ENCODE data around the gene BEGAIN.

BEGAIN gene

DNA sequence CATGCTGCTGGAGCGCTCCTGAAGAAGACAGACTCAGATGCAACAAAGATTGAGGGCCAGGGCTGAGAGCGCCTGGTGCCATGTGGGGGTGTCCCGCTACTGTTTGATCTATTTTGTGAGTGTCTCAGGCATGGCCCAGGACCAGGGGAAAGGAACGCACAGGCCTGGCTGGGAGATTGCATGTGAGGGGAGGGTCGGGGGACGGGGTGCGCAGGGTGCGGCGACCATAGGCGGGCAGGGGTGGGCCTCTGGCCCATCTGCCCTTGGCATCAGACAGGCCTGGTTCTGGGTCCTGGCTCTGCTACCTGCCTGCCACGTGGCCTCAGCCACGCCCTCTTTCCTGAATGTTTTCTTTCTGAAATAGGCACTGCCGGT is 47.5 kb downstream of the BEGAIN start:
- DNase-seq (ENCODE audit: insufficient read length, low spot score) (no peak), FAIRE-seq (no peak)

DNA sequence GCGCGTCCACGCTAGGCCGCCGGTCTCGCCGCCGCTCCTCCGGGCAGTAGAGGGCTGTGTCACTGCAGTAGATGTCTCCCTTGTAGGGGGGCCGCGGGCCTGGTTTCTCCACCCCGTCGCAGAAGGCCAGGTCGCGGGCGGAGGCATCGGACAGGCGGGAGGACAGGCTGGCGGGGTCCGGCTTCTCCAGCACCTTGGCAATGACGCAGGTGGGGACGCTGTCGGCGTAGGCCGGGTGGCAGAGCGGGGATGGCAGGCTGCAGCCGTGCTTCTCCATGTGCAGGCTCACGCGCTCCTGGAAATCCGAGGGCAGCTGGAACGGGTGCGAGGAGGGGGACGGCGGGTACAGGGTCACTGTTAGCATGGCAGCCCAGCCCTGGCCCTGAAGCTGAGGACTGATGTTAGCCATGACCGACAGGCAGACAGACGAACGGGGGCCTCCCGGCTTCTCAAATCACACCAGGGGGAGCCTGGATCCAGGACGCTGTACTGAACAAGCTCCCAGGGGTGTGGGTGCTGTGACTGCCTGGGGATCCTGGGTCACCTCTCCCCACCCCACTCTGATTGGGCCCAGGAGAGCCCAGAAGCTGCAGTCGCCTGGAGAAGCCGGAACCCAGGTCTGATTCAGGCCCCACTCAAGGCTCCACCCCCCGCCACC is 48.1 kb downstream of the BEGAIN start:
- DNase-seq (ENCODE audit: insufficient read length, low spot score) = no peak

DNA sequence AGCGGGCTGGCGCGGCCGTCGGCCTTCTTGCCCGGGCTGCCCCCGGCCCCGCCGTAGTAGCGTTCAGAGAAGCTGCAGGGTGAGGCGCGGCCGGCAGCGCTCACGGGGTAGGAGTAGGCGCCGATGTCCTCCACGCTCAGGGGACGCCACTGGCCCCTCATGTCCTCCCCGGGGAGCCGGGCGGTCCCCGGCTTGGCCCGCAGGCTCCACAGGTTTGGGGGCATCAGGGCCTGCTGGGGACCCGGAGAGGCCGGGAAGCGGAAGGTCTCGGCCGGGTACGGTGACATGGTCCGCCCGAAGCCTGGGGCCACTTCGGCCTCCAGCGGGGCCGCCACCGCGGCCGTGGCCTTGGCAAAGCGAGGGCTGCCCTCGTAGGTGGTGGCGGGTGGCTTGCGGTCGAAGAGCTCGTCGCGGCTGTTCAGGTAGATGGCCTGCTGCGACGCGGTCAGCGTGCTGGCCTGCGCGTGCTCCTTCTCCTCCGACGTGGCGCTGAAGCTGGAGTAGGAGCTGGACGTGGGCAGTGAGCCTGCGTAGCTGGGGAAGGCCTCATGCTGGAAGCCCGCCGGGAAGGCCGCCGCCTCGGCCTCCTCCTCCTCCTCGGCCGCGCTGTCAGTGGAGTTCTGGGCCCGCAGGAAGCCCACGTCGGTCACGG is 48.7 kb downstream of the BEGAIN start:
- no peak for DNase-seq (ENCODE audit: insufficient read length, low spot score)
- no peak for FAIRE-seq

More for the DNA sequence above, 48.1 kb downstream of the BEGAIN start:
- FAIRE-seq = no peak

DNA sequence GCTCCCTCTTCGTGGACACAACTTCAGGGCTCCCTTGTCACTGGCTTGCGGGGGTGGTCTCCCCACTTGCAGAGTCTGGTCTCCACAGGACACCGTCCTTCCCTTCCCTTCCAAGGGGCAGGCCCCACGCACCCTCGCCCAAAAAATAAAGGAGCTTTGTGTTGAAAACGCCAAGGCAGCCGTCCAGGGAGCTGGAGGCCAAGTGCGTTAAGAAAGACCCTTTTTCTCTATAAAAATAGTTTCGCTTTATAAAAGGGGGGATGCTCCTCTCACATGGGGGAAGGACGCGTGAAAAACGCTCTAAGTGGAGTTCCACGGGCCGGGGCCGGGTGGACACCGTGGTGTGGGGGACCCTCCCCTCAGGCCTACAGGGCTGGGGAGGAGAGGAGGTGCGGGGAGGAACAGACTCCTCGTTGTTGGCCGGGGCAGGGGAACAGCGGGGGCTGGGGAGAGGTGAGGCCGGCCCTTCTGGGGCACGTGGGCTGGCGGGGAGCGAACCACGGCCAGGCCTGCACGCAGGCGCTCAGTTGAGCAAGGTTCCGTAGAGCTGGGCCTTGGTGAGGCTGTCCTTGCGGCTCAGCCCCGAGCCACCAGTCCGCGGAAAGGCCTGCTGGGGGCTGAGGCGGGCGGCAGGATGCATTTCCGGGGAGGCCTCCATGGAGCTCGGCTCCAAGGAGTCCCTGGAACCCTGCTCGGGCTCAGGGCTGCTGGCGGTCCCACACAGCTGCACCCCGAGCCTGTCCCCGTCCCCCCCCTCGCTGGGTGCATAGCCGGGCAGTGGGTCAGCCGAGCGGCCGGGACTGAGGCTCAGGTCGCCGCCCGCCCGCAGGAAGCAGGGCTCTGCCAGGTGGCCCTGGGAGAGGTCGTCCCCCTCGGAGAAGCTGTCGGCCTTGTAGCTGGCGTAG is 49.5 kb downstream of the BEGAIN start:
- DNase-seq (ENCODE audit: insufficient read length, low spot score) (no peak), FAIRE-seq (no peak)

DNA sequence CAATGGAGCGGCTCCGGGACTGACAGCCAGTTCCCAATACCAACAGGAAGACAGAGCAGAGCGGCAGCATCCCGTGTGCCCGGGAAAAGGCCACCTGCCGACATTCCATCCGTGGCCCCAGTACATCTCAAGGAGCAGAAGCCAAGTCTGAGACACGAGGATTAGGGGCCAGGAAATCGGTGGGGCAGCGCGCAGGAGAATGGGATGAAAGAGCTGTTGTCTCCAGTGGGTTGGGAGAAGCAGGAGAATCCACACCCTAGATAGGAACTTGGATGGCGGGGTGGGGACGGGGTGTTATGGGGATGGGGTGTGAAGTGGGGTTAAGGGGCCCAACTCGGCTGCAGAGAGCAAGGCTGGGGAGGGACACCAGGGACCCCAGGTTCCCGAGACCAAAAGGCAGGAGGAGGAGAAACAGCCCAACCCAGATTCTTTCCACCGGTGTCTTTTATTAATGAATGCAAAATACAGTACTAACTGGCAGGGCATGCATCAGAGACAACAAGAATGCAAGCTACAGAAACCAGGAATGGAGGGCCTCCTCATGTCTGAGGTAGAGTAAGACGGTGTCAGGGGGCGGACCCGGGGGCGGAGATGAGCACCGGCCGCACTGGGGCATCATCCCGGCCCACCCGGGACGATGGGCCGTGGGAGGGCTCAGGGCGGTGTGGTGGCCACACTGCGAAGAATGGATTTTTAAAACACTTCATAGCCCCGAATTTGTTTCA is 50.3 kb downstream of the BEGAIN start:
- FAIRE-seq (no peak), DNase-seq (ENCODE audit: insufficient read length, low spot score) (no peak)

DNA sequence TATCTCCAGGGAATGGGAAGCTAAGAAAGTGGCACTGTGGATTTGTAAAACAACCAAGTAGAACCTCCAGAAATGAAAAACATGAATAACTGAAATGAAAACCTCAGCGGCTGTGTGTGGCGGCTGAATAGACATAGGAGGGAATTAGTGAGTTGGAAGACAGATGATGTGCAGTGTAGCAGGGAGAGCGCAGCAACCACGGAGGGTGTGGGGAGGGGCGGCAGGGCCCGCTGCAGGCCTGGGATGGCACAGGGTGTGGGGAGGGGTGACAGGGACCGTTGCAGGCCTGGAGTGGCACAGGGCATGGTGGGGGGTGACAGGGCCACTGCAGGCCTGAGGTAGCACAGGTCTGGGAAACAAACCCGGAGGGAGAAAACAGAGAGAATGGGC is 51.1 kb downstream of the BEGAIN start:
- FAIRE-seq (no peak), DNase-seq (ENCODE audit: insufficient read length, low spot score) (no peak)

DNA sequence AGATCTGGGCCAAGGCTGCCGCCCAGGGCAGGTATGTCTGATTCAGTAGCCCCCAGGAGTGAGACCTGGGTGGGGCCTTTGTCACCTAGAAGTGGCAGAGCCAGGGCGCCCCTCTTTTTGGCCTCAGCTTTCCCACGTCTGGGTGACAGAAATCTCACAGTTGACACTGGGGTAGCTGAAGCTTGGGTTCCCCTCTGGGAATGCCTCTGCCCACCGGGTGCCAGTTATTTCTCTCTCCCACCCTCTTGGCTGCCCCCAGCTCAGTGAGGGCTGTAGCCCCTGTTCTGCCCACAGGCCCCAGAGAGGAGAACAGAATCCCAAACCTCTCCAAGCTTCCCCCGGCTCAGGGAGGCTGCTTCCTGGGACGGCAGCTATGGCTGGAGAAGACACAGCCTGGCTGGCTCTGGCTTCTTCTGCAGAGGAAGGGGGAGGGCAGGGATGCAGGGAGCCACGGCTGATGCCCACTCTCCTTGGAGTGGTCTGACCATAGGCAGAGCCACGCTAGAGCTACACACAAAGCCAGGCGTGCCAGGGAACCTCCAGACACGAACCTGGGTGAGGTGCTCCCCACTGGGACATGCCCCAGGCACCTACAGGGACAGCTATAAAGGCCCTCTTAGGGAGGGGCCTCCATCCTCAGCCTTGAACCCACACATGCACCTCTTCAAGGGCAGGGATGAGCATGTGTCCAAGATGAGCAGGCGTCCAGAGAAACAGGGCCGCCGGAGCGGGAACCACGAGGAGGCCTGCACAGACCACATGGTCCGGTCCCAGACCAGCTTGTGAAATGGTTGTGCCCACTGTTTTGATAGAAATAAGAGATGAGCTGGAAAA is 51.7 kb downstream of the BEGAIN start:
- no peak for DNase-seq (ENCODE audit: insufficient read length, low spot score)
- no peak for FAIRE-seq

DNA sequence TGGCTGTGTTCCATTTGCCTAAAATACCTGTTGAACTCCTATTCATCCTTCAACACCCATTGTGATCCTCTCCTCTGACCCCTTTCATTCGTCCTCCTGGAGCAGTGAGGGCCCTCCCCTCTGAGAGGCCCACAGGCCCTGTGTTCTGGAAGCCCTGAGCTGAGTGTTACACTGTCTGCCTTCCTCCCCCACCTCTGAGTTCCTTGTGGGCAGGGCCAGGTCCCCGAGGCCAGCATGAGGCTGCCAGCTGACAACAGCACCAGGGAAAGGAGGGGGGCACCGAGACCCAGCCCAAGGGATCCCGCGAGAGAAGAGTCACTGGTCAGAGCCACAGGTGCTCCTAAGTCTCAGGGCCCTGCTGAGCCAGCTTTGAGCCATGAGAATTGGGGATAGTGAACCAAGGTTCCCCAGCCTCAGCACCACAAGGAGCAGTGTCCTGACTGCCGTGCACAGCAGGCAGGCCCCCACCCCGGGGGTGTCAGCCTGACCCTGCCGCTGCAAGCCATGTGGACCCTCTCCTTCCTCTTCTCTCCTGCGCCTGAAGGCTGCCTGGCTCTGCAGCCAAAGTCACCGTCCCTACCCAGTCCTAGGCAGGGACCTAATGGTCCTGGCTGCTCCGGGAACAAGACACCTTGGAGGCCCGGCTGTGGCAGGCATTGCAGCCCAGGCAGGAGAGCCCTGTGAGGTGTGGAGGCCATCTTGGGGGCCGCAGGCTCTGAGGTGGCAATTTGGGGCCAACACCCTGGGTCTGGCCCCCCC is 52.5 kb downstream of the BEGAIN start:
- DNase-seq (ENCODE audit: insufficient read length, low spot score) (no peak), FAIRE-seq (no peak)

DNA sequence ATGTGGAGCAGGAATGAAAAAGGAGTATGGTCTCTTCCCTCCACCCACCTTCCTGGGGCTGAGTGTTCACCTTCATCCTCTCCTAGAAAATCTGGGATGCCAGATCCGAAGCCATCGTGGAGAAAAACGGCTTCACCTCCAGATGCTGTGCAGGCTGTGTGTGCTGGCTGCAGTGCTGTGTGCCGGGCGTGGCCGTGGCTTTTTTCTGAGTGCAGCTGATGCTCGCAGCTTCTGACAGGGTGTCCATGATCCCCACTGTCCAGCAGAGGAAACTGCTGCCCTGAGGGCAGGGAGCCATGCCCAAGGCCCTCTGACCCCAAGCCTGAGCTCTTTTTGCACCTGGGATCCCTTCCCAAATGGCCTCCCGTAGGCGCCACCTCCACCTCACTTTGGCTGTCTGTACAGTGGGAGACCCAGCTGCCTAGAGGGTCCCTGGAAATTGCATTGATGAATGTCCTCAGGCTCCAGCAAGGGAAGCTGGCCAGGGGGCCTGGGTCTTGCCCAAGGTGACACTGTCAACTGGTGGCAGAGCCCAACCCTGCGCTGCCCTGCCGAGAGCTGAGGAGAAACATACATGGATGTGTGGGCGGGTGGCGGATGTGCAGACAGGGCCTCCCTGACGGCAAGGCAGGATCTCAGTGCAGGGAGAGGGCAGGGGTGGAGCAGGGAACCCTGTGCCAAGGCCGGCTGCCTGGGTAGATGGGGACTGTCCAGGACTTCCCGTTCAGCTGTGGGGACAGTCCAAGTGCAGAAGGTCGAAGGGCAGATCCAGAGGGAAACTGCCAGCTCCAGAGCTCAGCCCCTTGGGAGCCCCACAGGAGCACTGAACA is 53.3 kb downstream of the BEGAIN start:
- DNase-seq (ENCODE audit: insufficient read length, low spot score) (no peak), FAIRE-seq (no peak)

DNA sequence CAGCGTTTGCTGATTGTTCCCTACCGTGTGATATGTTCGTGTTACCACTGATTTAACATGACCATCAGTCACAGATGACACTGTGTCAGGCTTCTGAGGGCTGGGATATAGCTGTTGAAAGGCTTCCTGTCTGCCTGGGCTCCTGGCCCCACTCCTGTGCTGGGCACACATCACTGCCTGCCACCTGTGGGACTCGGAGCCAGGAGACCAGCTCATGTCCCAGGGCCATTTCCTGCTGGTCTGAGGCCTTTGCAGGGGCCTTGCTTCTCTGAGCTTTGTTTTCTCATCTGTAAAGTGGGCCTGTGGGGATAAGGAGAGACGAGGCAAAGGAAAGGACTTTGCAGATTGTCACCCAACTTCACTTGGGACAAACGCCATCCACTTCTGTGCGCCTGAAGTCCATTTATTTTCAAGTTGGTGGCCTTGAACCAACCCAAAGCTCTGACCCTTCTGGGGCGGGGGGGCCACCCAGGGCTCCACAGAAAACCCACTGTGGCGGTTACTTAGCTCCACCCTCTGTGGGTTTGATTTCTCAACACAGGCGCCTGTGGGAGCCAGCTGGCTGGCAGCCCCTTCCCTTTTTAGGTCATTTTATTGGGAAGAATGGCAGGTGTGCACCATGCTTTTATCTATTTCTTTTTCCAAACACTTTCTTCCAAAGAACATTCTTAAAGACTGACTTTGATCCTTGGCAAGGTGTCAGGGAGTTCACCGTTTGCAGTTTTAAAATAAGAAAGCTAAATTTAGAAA is 54.1 kb downstream of the BEGAIN start:
- DNase-seq (ENCODE audit: insufficient read length, low spot score) (no peak), FAIRE-seq (peak; percentile 16)

DNA sequence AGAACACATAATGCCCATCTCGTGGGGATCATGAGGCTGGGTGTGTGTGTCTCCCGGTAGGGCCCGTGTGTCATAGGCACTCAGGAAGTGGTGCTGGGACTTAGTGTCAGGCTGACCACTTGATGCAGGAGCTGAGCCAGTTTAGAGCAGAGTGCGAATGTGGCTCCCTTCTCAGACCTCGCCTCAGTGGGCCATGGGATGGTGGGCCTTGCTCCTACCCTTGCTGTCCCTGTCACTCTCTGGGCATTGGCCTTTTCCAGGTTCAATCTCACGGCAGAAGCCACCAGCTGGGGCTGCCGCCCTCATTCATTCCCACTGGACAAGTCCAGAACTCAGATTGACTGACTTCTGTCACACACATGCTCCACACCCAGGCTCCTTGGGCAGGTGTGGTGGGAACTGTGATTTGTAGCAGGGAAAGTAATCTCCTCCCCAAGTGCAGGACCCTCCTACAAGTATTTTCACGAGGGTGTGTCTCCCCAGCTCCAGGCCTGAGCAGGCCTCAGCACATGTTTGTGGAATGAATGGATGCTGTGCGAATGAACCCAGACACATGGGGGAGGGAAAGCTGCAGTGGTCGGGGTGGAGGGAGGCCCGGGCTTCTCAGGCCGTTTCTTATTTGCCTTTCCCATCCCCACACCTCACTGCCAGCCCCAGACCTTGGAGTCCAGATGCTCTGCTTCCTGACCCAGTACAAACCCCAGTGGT is 54.9 kb downstream of the BEGAIN start:
- DNase-seq (ENCODE audit: insufficient read length, low spot score) (no peak), FAIRE-seq (no peak)

DNA sequence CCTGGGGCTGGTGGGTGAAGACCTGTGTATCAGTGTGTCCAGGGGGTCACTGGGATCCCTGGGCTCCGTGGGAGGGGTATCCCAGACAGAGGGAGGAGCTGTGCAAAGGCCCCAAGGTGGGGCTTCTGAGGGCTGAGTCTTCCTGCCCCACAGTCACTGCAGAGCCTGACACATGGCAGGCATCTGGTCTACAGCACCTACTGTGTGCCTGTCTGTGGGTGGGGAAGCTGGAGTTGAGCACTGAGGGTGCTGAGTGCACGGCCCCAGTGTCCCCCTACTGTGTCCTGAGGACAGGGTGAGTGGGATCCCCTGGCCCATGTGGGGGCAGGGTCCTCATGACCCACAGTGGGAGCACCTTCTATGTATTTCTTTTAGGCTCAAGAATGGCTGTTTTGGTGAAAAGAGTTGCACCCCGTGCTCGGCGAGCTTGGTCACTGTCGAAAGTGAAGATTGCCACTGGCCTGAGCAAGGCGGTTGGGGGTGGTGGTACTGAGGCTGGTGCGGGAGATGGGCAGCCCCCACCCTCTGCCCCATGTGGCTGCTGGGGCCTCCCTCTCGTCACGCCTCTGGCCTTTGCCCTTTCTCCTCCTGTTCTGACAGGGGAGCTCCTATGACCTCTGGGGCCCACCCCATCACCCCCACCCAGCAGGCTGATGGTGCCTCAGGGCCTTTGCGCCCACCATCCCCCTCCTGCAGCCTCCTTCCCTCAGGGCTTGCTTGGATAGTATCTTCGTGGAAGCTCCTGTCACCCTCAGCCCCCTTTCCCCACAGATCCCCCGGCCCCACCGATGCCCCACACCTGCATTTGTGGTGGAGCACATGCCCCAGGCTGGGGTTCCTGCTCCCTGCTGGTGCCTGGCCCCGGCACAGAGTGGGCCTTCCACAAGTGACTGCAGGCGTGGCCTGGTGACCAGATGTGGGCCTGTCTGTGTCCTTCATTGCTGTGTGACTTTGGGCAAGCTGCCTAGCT is 55.8 kb downstream of the BEGAIN start:
- DNase-seq (ENCODE audit: insufficient read length, low spot score) (no peak), FAIRE-seq (no peak)

DNA sequence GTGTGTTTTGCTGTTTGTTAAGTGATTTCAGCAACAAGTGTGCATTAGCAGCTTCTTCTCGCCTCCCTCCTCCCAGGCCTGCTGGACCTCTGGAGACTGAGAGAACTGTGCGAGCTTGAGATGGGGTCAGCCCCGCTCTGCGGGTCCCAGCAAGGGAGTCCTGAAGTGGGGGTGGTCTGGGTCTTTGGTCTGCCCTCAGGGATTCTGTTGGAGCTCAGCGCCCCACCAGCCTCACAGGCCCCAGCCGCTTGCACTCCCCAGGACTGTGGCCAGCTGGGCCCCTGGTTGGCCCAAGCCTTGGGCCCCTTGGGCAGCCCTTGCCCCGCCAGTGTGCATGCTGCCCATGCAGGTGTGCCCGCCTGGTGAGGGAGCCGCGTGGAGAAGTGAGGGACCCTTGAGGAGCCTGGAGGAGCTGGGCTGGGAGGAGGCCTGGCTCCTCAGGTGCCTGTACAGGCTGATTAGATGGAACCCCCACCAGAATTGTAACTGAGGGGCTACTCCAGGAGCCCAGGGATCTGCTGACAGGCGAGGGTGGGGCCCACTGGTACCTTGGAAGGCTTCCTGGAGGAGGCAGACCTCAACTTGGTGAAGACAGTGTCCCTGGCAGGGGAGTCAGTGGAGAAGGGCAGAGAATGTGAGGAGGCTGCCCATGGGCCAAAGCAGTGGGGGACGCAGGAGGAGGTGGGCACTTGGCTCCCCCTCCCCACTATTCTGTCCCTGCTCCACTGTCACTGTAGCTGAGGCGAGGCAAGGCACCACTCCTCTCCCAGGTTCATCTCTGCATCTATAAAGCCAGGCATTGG is 56.7 kb downstream of the BEGAIN start:
- FAIRE-seq (no peak), DNase-seq (ENCODE audit: insufficient read length, low spot score) (no peak)

DNA sequence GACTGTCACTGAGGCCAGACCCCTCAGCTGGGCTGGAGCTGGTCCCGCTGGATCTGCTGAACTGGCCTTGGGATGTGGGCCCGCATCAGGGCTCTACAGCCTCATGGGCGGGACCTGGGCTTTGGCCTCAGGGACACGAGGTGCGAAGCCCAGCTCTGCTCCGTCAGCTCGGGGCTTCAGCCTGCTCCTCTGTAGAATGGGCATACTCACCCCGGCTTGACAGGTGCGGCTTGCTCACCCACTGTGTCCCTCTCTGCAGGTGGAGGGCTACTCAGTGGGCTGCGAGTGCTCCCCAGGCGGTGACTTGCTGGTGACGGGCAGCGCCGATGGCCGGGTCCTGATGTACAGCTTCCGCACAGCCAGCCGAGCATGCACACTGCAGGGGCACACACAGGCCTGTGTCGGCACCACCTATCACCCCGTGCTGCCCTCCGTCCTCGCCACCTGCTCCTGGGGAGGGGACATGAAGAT is 57.6 kb downstream of the BEGAIN start:
- no peak for FAIRE-seq
- DNase-seq (ENCODE audit: insufficient read length, low spot score) = no peak

DNA sequence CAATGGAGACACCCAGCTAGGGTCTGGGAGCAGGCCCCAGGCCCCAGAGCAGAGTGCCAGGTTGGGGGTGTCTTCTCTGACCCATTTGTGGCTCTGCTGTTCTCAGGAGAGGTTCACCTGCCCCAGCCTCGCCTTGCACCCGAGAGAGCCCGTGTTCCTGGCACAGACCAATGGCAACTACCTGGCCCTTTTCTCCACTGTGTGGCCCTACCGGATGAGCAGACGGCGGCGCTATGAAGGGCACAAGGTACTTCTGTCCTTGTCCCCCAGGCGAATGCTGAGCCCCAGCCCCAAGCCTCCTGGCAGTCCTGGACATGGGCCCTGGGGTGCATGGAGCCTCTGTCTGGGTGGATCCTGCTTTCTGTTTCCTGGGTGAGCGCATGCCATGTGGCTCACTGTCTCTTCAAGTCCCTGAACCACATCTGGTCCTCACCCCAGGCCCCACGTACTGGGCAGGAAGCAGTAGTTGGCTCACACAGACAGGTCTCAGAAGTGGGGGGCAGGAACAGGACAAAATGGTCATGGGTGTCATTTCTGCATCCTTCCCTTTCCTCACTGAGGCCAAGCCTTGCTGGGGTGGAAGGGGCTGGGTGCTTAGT is 58.2 kb downstream of the BEGAIN start:
- DNase-seq (ENCODE audit: insufficient read length, low spot score) (no peak), FAIRE-seq (no peak)
